Neural cell (in vitro differentiated cells): Measurements from ENCODE around the gene CARD9.

Experiments
- EZH2 ChIP-seq: fragments of 200-600, 300-800 bp; shearing (Covaris generic), sonication (generic); IDR thresholded peaks from 2 replicates; pipeline ENCODE4 v1.6.1; 2014; ENCODE audit warnings: antibody characterized with exemption, low read length, borderline replicate concordance, mild to moderate bottlenecking; ENCODE audit not compliant: insufficient read depth, poor library complexity, severe bottlenecking
- MXI1 ChIP-seq: fragments of 450-650 bp; conservative IDR thresholded peaks from 2 replicates; pipeline ENCODE4 v1.6.1; 2014; ENCODE audit warnings: antibody characterized with exemption, mild to moderate bottlenecking; ENCODE audit not compliant: poor library complexity, severe bottlenecking
- POLR2AphosphoS5 ChIP-seq: IDR thresholded peaks from 2 replicates; pipeline ENCODE4 v1.6.1; 2012
- RAD21 ChIP-seq: fragments of 450-650 bp; conservative IDR thresholded peaks from 2 replicates; pipeline ENCODE4 v1.6.1; 2014; ENCODE audit warnings: antibody characterized with exemption, mild to moderate bottlenecking, moderate library complexity
- SMC3 ChIP-seq: fragments of 450-650 bp; conservative IDR thresholded peaks from 2 replicates; pipeline ENCODE4 v1.6.1; 2014; ENCODE audit warnings: antibody characterized with exemption, mild to moderate bottlenecking, moderate library complexity; ENCODE audit not compliant: poor library complexity
- TF ChIP-seq, protein P1 (sequence below): fragments of 450-650 bp; IDR thresholded peaks from 2 replicates; pipeline ENCODE4 v1.5.1; 2014; ENCODE audit warnings: antibody characterized with exemption, mild to moderate bottlenecking, moderate library complexity; ENCODE audit not compliant: poor library complexity, severe bottlenecking
- TF ChIP-seq, protein P2 (sequence below): IDR thresholded peaks from 2 replicates; pipeline ENCODE4 v1.6.1; 2012; ENCODE audit warnings: borderline replicate concordance

GRCh38 chr9:136321561-136321960 is 51.9 kb downstream of the CARD9 start:
- TF ChIP-seq, protein P1, sequence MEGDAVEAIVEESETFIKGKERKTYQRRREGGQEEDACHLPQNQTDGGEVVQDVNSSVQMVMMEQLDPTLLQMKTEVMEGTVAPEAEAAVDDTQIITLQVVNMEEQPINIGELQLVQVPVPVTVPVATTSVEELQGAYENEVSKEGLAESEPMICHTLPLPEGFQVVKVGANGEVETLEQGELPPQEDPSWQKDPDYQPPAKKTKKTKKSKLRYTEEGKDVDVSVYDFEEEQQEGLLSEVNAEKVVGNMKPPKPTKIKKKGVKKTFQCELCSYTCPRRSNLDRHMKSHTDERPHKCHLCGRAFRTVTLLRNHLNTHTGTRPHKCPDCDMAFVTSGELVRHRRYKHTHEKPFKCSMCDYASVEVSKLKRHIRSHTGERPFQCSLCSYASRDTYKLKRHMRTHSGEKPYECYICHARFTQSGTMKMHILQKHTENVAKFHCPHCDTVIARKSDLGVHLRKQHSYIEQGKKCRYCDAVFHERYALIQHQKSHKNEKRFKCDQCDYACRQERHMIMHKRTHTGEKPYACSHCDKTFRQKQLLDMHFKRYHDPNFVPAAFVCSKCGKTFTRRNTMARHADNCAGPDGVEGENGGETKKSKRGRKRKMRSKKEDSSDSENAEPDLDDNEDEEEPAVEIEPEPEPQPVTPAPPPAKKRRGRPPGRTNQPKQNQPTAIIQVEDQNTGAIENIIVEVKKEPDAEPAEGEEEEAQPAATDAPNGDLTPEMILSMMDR, result no peak
- TF ChIP-seq RAD21 (no peak), SMC3 (no peak), EZH2 (no peak), POLR2AphosphoS5 (no peak), MXI1 (no peak)
- TF ChIP-seq, protein P2, sequence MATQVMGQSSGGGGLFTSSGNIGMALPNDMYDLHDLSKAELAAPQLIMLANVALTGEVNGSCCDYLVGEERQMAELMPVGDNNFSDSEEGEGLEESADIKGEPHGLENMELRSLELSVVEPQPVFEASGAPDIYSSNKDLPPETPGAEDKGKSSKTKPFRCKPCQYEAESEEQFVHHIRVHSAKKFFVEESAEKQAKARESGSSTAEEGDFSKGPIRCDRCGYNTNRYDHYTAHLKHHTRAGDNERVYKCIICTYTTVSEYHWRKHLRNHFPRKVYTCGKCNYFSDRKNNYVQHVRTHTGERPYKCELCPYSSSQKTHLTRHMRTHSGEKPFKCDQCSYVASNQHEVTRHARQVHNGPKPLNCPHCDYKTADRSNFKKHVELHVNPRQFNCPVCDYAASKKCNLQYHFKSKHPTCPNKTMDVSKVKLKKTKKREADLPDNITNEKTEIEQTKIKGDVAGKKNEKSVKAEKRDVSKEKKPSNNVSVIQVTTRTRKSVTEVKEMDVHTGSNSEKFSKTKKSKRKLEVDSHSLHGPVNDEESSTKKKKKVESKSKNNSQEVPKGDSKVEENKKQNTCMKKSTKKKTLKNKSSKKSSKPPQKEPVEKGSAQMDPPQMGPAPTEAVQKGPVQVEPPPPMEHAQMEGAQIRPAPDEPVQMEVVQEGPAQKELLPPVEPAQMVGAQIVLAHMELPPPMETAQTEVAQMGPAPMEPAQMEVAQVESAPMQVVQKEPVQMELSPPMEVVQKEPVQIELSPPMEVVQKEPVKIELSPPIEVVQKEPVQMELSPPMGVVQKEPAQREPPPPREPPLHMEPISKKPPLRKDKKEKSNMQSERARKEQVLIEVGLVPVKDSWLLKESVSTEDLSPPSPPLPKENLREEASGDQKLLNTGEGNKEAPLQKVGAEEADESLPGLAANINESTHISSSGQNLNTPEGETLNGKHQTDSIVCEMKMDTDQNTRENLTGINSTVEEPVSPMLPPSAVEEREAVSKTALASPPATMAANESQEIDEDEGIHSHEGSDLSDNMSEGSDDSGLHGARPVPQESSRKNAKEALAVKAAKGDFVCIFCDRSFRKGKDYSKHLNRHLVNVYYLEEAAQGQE, result no peak
